HG03060 (cell line): ENCODE measurements around the gene EGFR.

ENCODE experiments used
- ATAC-seq: cut with Tn5 transposase; IDR thresholded peaks from one replicate; pipeline ENCODE4 v1.9.1; 2021; ENCODE audit warnings: low read depth, moderate number of reproducible peaks; ENCODE audit not compliant: unreplicated experiment

Gene EGFR

GRCh38 chr7:55005241-55005851 is 13.5 kb upstream of the EGFR start:
- ATAC-seq, result no peak

GRCh38 chr7:55006499-55006898 is 12.3 kb upstream of the EGFR start:
- ATAC-seq, result no peak

- no peak for ATAC-seq
These were observed 5.0 kb upstream of the EGFR start for GRCh38 chr7:55013851-55014250.

GRCh38 chr7:55016061-55016745 is 2.6 kb upstream of the EGFR start:
- ATAC-seq, result no peak

GRCh38 chr7:55016746-55017090 is 2.1 kb upstream of the EGFR start:
- no peak for ATAC-seq

- ATAC-seq, result no peak
These were observed 976 bp upstream of the EGFR start for GRCh38 chr7:55017841-55018240.

GRCh38 chr7:55019191-55019690 is 424 bp downstream of the EGFR start:
- ATAC-seq, result no peak

- ATAC-seq, result no peak
These were observed 1.1 kb downstream of the EGFR start for GRCh38 chr7:55019691-55020465.

- no peak for ATAC-seq
These were observed 1.7 kb downstream of the EGFR start for GRCh38 chr7:55020466-55020871.

- no peak for ATAC-seq
These were observed 2.2 kb downstream of the EGFR start for GRCh38 chr7:55021053-55021452.

- ATAC-seq, result no peak
These were observed 3.5 kb downstream of the EGFR start for GRCh38 chr7:55022002-55022985.

- no peak for ATAC-seq
These were observed 5.2 kb downstream of the EGFR start for GRCh38 chr7:55023841-55024505.

GRCh38 chr7:55024776-55025175 is 6.0 kb downstream of the EGFR start:
- no peak for ATAC-seq

- no peak for ATAC-seq
These were observed 7.4 kb downstream of the EGFR start for GRCh38 chr7:55026086-55026790.

GRCh38 chr7:55026867-55027490 is 8.2 kb downstream of the EGFR start:
- no peak for ATAC-seq

- no peak for ATAC-seq
These were observed 9.2 kb downstream of the EGFR start for GRCh38 chr7:55028011-55028410.

- no peak for ATAC-seq
These were observed 11.5 kb downstream of the EGFR start for GRCh38 chr7:55030314-55030713.

GRCh38 chr7:55031075-55031474 is 12.3 kb downstream of the EGFR start:
- no peak for ATAC-seq
